Loucy (cell line): Measurements from ENCODE around the gene SCYL1.

Experiments
- H2AFZ ChIP-seq: fragments of 200-600 bp; sonication (generic); 2 replicates; pipeline ENCODE4 v1.6.0; 2016; ENCODE audit warnings: antibody characterized with exemption, mild to moderate bottlenecking, low read length, moderate library complexity
- H3F3A ChIP-seq: fragments of 200-600 bp; 2 replicates; pipeline ENCODE4 v1.6.0; 2016; ENCODE audit warnings: antibody characterized with exemption, low read depth, mild to moderate bottlenecking
- H3K27me3 ChIP-seq: fragments of 200-600 bp; sonication (generic); 2 replicates; pipeline ENCODE4 v1.6.1; 2014; ENCODE audit warnings: low read length, mild to moderate bottlenecking; ENCODE audit not compliant: insufficient read depth, poor library complexity, severe bottlenecking
- H3K36me3 ChIP-seq: fragments of 200-600 bp; sonication (generic); 2 replicates; pipeline ENCODE4 v1.6.1; 2016; ENCODE audit warnings: low read length; ENCODE audit not compliant: insufficient read depth
- H3K4me1 ChIP-seq: fragments of 200-600 bp; sonication (generic); 2 replicates; pipeline ENCODE4 v1.5.1; 2014; ENCODE audit warnings: low read length, mild to moderate bottlenecking; ENCODE audit not compliant: insufficient read depth, poor library complexity, severe bottlenecking
- H3K4me2 ChIP-seq: fragments of 200-600 bp; sonication (generic); 2 replicates; pipeline ENCODE4 v1.6.0; 2014; ENCODE audit warnings: antibody characterized with exemption, low read length, low read depth, mild to moderate bottlenecking; ENCODE audit not compliant: poor library complexity, severe bottlenecking
- H3K4me3 ChIP-seq: fragments of 200-600 bp; sonication (generic); 2 replicates; pipeline ENCODE4 v1.5.1; 2014; ENCODE audit warnings: low read length, mild to moderate bottlenecking, mixed read lengths; ENCODE audit not compliant: poor library complexity, severe bottlenecking
- H3K79me2 ChIP-seq: fragments of 200-600 bp; sonication (generic); 2 replicates; pipeline ENCODE4 v1.6.1; 2014; ENCODE audit warnings: low read length; ENCODE audit not compliant: insufficient read depth
- H3K9ac ChIP-seq: fragments of 200-600 bp; sonication (generic); 2 replicates; pipeline ENCODE4 v1.6.0; 2014; ENCODE audit warnings: mild to moderate bottlenecking, low read depth, low read length, moderate library complexity; ENCODE audit not compliant: poor library complexity, severe bottlenecking
- H3K9me2 ChIP-seq: fragments of 200-600 bp; sonication (generic); replicated peaks from 2 replicates; pipeline ENCODE4 v1.6.1; 2016; ENCODE audit warnings: low read depth, low read length, mixed read lengths
- H3K9me3 ChIP-seq: fragments of 200-600 bp; sonication (generic); 2 replicates; pipeline ENCODE4 v1.6.1; 2014; ENCODE audit warnings: mild to moderate bottlenecking, antibody characterized with exemption, low read length, low read depth; ENCODE audit not compliant: insufficient read depth
- H4K20me1 ChIP-seq: fragments of 200-600 bp; sonication (generic); 2 replicates; pipeline ENCODE4 v1.6.0; 2014; ENCODE audit warnings: antibody characterized with exemption, low read length, mild to moderate bottlenecking; ENCODE audit not compliant: insufficient read depth, poor library complexity, severe bottlenecking
- CTCF ChIP-seq: fragments of 200-600 bp; sonication (generic); conservative IDR thresholded peaks from 2 replicates; pipeline ENCODE4 v1.5.1; 2014; ENCODE audit warnings: mild to moderate bottlenecking, antibody characterized with exemption, low read length
- EZH2phosphoT487 ChIP-seq: fragments of 200-600 bp; IDR thresholded peaks from 2 replicates; pipeline ENCODE4 v1.6.1; 2018; ENCODE audit warnings: antibody characterized with exemption, mild to moderate bottlenecking, moderate library complexity, borderline replicate concordance

The SCYL1 gene

GRCh38 chr11:65485920-65486219 is 39.0 kb upstream of the SCYL1 start:
- Histone ChIP-seq H3K4me2 (no peak overlapping the region), H3K9me2 (no peaks in the 10 kb centered on the region), H3F3A (no peaks in the 10 kb centered on the region), H3K4me1 (peaks cover 26% of the 10 kb centered on the region), H3K27me3 (no peaks in the 10 kb centered on the region), H3K79me2 (no peaks in the 10 kb centered on the region), H4K20me1 (no peaks in the 10 kb centered on the region), H2AFZ (no peak overlapping the region), H3K9ac (no peak overlapping the region), H3K4me3 (no peak overlapping the region), H3K9me3 (no peaks in the 10 kb centered on the region), H3K36me3 (no peaks in the 10 kb centered on the region)
- TF ChIP-seq CTCF = no peak
- no peak for TF ChIP-seq EZH2phosphoT487

- TF ChIP-seq CTCF (no peak), EZH2phosphoT487 (no peak)
- peak overlapping the region; percentile 32; the same call in 1 of the 2 replicates for H2AFZ ChIP-seq
- H3K9me3 ChIP-seq = no peaks in the 10 kb centered on the region
- H3K79me2 ChIP-seq = no peaks in the 10 kb centered on the region
- no peaks in the 10 kb centered on the region for H3K36me3 ChIP-seq
- H4K20me1 ChIP-seq = no peaks in the 10 kb centered on the region
- H3K4me1 ChIP-seq = peaks cover 32% of the 10 kb centered on the region
- H3K9ac ChIP-seq = peak overlapping the region; percentile 51
- H3K27me3 ChIP-seq = no peaks in the 10 kb centered on the region
- no peaks in the 10 kb centered on the region for H3F3A ChIP-seq
- H3K4me2 ChIP-seq = peak overlapping the region; percentile 79
- peak overlapping the region; percentile 49 for H3K4me3 ChIP-seq
- no peaks in the 10 kb centered on the region for H3K9me2 ChIP-seq
Measured at GRCh38 chr11:65486570-65487466, 38.1 kb upstream of the SCYL1 start.

GRCh38 chr11:65487467-65488272 is 37.2 kb upstream of the SCYL1 start:
- Histone ChIP-seq H3K9me2 (no peaks in the 10 kb centered on the region), H3K79me2 (no peaks in the 10 kb centered on the region), H3K4me2 (peak overlapping the region; percentile 79), H3K4me1 (peaks cover 40% of the 10 kb centered on the region), H3F3A (no peaks in the 10 kb centered on the region), H2AFZ (peak overlapping the region; percentile 32; the same call in 1 of the 2 replicates), H3K4me3 (peak overlapping the region; percentile 49), H3K27me3 (no peaks in the 10 kb centered on the region), H3K9ac (peak overlapping the region; percentile 51), H3K36me3 (no peaks in the 10 kb centered on the region), H4K20me1 (no peaks in the 10 kb centered on the region), H3K9me3 (no peaks in the 10 kb centered on the region)
- TF ChIP-seq CTCF = peak; percentile 36
- no peak for TF ChIP-seq EZH2phosphoT487
